NCI-H146 treated with DMSO at 0.1 percent for 48 hours (cell line): ENCODE results near the gene FFAR4.

Experiments
- DNase-seq: peaks from one replicate; lab custom pipeline; 2025; ENCODE audit not compliant: unreplicated experiment; lab: John Stamatoyannopoulos, UW

The FFAR4 gene

DNA sequence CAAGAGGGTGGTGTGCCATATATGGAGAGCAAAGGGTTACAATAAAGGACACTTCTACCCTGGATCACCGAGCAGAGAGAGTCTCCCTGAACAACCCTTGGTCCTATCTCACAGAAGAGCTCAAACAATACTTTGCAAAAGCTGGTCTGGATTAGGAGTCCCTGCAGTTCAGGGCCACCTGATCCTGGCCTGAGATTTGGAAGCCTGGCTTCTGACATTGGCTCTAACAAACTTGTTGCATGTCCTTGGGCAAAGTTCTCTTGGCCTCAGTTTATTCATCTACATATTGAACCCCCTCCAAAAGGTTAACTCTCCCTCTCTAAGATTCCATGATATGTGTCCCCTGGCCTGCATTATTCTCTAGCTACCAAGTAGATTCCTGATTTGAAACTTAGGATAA is 32.9 kb downstream of the FFAR4 start:
- no peak for DNase-seq

DNA sequence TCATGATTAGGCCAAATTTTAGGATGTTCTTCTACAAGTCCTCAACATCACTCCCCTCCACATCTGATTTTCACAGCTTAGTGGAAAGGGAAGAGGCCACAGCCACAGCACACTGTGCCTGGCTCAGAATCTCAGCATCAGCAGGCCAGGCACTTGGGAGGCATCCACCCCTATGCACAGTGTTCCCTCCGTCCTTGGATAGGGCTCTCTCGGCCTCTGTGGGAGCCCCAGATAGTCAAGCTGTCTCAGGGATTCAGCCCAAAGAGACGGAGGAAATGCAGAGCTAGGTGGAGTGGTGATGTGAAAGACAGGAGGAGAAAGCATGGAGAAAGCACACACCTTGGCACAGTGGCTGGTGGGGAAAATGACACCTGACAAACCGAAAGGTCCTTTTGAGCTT is 33.3 kb downstream of the FFAR4 start:
- DNase-seq = no peak

DNA sequence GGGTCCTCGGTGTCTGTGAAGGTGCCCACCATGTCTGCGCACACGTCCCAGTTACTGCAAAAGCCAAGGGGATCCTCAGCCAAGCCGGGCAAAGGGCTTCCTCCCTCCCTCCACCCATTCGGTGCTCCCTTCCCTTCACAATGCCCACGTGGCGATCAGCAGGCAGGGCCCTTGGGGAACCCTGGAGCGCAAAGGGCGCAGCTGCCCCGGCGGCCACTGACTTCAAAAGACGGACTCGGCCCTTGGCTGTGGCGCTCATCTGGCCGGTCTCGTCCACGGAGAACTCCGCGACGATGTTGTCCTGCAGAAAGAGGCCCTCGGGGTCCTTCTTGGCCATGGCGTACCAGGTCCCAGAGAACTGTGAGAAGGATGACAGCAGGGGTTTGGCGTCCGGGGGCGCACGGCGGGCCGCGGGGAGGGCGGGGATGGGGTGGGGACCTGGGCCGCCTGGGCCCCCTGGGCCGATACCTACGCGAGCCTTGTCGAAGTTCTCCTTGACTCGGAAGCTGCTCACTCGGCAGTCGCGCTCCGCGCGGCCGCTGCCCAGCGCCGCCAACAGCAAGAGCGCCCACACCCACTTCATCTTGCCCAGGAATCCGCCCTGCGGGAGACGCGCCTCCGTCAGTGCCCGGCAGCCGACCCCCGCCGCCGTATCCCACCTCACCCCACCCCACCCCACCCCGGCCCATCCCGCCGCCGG is 34.1 kb downstream of the FFAR4 start:
- no peak for DNase-seq

DNA sequence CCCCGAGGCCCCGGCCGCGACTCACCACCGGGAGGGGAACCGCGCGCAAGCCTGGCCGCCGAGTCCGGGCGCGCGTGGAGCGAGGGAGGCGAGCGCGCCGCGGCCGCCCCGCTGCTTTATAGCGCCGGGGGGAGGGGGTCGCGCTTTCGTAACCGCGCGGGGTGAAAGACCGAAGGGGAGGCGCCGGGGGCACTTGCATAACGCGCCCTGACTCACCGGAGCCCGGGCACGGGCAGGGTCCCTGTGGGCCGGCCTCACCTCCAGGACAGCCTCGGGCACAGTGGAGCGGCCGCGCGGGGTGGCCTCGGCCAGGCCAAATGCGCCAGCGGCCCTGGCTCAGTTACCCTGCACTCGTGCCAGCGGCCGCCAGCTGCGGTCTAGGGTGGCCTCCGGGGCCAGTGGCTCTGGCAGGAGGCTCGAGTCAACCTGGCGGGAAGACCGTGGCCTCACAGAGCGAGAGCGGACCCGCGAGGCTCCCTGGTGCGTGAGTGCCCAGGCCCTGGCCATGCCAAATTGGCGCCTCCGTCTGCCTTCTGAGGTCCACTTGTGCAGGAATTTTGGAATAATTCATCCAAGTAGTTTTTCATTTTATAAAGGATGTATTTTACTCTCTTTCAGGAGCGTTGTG is 34.8 kb downstream of the FFAR4 start, which contains the start of gene RBP4:
RBP4 (minus strand) TSS at position 90 of the 628 bp plus-strand sequence. CDS start 207 bp downstream, outside the sequence.
- no peak for DNase-seq

DNA sequence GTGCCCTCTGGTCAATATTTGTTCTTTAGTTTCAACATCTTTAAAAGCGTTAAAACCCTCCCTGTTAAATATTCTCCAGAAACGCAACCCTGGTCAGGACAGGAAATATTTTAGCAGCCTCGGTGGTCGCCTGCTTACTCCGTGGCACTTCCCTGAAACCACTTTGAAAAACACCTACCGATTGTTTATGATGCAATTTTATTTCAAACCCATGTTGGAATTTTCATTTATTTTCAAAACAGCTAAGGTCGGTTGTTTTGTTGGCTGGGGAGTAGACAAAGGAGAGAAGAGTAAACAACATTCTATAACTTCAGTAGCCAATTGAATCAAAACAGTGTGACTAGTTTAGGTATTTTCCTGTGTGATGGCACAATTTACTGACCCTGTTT is 35.3 kb downstream of the FFAR4 start:
- no peak for DNase-seq

DNA sequence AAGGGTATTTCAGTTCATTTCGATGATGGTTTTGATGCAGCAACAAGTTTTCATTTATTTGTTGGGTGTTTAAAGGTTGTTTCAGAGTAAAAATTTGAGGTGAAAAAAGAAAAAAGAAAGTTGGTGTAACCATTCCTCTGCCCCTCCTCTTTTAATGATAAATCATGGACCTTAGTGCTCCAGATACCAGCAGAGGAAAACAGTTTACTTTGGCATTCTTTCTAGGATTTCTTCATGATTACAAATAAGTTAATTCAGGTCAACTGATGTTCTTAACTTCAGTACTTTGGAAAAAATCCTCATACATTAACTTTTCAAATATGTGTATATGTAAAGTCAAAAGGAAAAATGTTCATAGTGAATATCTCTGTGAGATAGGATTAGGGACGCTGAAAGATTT is 36.6 kb downstream of the FFAR4 start:
- DNase-seq = no peak

DNA sequence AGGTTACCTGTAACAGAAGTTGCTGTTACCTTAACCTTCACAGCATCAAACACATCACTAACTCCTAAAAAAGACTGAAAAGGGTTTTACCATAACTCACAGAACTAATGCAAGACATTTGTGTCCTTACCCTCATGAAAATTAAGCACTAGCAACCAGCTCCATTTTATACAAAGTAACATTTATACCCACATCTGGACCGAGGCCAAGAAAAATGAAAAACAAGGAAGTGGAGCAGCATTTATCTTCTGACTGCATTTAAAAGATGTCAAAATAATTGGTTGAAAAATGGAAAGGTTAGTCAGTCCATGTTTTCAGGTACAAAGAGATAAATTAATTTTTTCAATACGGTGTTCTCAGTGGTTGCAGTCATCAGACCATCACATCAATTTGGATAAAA is 37.7 kb downstream of the FFAR4 start:
- DNase-seq = no peak

DNA sequence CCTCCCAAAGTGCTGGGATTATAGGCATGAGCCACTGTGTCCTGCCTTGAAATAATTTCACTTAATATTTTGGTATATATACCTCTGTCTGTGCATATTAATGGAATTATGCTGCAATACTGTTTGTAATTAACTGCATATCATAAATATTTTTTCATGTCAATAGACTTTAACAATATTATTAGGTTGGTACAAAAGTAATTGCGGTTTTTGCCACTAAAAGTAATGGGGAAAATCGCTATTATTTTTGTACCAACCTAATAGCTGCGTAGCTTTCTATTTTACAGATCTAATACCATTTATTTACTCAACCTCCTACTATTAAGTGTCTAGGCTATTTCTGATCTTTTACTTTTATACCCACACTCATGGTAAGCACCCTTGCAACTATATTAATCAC is 42.0 kb downstream of the FFAR4 start:
- no peak for DNase-seq

DNA sequence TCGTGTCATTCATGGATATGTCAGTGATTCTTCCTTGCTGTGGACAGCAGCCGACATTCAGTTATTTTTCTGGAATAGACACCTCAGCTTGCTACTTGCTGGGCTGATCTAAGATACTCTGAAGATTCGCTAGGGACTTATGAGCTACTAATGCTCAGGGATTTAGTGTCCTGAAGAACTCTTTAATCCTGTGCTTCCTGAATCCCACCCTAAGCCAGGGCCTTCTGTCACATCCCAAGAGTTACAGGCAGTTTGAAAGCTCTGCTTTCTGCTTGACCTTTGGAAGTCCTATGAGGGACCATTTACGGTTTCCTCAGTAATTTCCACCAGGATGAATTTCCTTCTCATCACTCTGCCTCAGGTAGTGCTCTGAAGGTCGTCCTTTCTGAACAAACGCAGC is 45.8 kb downstream of the FFAR4 start, which contains the start of gene PDE6C:
PDE6C (plus strand) TSS at position 227 of the 400 bp plus-strand sequence. CDS start 189 bp downstream, outside the sequence.
- no peak for DNase-seq

DNA sequence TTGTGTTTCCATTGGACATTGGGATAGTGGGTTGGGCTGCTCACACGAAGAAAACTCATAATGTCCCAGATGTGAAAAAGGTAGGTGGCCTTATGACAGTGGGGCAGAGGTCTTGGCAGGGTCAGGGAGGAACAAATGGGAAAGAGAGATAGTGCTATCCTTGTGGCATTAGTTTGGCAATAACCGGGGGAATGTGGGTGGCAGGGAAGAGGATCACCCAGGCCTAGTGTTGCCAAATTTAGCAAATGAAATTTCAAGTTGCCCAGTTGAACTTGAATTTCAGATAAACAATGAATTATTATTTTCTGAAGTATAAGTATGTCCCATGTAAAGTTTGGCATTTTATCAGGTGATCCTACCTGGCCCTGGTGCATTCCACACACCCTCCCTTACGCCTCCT is 46.7 kb downstream of the FFAR4 start:
- no peak for DNase-seq

DNA sequence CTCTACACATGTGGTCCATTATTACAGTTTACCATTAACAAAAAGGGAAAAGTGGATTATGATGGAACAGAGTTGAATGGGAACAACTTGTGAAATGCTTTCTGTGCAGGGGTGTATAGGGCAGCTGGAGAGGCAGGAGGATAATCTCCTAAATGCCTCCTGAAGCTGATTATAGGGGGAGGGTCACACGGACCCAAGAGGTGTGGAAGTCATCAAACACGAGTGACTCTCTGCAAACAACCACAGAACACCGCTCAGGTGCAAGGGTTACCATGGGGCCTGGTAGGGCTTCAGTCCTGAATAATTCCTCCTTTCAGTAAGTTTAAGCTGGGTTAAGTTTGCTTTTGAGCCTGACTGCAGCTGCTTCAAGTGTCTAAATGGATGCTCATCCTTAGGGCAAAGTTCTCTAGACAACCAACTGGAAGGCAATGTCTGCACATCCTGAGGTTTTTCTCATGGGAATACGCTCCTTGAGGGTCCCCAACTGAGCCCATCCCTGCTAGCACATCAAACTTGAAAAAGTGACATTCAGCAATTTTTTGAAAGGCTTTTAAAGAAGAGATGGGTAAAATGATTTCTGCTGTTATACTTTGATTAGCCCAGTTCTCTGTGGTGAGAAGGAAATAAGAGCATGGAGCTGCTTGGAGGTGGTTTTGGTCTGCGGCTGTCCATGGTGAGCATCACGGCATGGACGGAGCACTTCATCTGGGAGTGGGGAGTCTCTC is 47.8 kb downstream of the FFAR4 start:
- DNase-seq = no peak

DNA sequence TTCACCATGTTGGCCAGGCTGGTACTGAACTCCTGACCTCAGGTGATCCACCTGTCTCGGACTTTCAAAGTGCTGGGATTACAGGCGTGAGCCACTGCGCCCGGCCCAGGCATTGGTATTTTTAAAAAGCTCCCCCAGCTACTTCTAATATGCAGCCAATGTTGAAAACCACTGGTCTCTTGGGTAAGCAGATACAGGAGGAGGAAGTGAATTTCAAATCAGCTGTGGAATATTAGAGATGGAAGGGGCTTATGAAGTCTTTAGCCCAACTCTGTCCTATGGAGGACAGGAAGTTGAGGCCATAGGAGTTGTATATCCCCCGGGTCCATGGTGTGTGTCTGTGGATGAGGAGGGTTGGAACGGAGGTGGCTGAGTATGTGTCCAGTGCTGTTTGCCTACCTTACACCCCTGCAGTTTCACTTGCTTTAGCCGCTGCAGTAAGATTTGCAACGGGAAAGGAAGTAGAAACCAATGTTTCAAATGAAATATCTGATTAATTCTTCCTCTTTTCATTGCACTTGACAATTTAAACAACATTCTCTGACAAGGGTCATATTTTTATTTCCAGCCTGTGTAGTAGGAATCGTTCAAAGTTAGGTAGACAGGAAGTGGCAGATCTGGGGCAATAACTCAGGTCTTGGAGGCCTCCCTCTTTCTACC is 49.2 kb downstream of the FFAR4 start:
- DNase-seq = no peak

DNA sequence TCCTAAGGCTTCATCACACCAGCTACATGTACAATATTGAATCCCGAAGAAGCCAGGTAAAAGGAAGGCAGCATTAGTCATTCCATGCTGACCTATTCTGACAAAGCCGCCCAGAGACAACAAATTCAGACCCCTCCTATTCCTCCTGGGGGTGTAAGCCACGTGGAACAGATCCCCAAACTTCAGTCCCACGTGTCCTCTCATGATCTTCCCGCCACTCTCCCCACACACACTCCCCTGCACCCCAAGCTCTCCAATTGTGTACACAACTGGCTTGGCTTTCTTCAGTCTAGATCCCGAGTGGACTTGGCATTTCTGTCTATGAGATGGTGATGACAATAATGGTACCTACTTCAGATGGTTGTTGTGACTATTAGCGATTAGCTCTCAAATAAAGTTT is 54.5 kb downstream of the FFAR4 start:
- no peak for DNase-seq

DNA sequence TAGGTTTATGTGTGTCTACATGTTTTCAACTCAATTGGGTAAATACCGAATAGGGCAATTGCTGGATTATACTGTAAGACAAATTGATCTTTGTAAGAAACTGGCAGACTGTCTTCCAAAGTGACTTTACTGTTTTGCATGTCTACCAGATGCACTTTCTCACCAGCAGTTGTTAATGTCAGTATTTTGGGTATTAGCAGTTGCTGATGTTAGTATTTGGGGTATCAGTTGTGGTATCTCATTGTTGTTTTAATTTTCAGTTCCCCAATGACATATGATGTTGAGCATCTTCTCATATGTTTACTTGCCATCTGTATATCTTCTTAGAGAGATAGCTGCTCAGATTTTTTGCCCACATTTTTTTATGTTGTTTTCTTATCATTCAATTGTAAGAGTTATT is 56.5 kb downstream of the FFAR4 start:
- no peak for DNase-seq

DNA sequence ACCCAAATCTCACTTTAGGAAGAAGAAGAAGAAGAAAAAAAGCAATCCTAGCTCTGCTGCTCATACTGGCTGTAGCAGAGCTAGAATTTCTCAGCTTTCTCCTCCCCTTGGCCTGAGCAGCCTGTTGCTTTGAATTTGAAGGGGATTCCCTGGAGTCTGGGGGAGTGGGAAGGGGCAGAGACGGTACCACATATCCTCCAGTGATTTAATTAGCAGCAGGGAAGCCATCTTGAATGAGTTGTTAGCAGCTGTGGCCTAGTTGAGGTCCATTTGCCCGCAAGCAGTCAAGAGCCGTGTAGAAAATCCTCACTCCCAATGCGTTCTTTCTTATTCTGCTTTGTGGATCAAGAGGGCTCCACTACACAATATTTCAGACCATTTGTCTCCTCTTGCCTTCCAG is 62.4 kb downstream of the FFAR4 start:
- no peak for DNase-seq

DNA sequence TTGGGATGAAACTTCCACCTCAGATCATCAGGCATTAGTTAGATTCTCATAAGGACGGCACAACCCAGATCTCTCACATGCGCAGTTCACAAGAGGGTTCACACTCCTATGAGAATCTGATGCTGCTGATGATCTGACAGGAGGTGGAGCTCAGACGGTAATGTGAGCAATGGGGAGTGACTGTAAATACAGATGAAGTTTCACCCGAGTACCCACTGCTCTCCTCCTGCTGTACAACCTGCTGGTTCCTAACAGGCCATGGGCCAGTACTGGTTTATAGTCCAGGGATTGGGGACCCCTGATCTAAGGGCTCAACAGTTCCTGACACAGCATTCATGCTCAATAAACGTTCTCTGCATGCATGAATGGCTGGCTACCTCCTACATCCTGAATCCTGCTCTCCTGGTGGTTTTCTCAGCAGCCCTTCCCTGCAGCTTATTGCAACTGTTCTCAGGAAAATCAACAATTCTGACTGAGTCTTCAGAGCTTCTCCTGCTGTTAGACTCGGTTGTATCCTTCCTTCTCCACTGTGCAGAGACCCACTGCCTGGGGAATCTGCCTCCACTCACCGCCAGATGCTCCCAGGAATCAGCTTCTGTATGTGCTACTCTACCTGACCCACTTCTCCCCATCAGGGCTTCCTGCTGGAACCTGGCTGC is 63.3 kb downstream of the FFAR4 start:
- no peak for DNase-seq

DNA sequence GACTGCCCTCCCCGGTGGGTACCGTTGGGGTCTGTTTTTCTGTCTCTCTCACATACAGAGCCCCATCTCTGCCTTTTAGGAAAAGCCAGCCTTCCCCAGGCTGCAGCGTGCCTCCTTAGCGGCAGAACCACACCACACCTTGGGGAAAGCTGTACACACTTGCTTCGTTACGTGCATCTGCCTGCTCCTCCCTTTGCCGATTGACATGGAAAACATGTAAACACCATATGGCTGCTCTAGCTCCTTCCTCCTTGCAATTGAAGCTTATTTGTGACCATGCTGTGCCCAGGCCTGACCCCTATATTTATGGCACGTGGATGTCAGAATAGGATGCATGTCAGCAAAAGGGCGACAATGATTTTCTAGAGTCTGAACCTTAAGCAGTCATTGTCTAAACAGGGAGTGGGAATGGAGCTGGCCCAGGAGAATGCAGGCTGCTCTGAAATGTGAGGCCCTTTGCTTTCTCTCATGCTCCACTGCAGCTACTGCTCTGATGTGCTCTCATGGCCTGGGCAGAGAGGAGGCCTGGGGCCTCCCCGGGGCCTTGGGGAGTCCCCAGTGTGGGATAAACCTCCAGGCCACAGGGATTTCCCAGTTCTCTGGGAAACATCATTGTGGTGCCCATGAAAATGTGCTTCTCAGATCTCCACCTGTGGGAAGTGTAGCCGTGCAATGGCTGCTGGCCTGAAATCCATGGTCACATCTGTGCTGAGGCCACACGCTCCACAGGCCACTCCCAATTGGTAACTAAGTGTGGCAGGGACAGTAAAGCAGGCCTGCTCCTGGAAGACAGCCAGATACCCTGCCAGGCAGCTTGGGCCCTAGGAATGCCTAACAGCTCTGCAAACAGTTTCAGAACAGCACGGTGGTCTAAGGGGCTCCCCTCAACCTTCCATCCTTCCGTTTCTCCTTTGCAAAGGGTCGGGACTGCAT is 64.4 kb downstream of the FFAR4 start:
- DNase-seq = no peak
